Caki2 (cell line): ENCODE measurements around the gene MAP1B. TPM values are rescaled to one million over a fixed set of nuclear protein-coding genes. Genes with fewer than 3 reads are reported as not detected.
A peak's percentile ranks its signal among the peaks of the same experiment; 100 is the strongest.

ENCODE experiments used
- DNase-seq: peaks from one replicate; pipeline ENCODE4 v3.0.0-alpha.2; 2015; ENCODE audit warnings: low read depth
- in situ Hi-C: cut with HindIII; loops from 2 replicates; pipeline ENCODE4 v1.10.0; 2016; ENCODE audit warnings: low sequenced_read_pairs, low pct_unique_long_range_greater_than_20kb, mixed read lengths
- total RNA-seq: library from RNA; depleted of rRNA; stranded (reverse); fragments of >200 nt; shearing (Covaris generic); gene quantifications from 2 replicates; pipeline ENCODE4 v1.2.3, GENCODE V29; 2014; ENCODE audit warnings: low replicate concordance

MAP1B gene
- total RNA-seq, 1 experiment from 2014 or later: 80.1 TPM

DNA sequence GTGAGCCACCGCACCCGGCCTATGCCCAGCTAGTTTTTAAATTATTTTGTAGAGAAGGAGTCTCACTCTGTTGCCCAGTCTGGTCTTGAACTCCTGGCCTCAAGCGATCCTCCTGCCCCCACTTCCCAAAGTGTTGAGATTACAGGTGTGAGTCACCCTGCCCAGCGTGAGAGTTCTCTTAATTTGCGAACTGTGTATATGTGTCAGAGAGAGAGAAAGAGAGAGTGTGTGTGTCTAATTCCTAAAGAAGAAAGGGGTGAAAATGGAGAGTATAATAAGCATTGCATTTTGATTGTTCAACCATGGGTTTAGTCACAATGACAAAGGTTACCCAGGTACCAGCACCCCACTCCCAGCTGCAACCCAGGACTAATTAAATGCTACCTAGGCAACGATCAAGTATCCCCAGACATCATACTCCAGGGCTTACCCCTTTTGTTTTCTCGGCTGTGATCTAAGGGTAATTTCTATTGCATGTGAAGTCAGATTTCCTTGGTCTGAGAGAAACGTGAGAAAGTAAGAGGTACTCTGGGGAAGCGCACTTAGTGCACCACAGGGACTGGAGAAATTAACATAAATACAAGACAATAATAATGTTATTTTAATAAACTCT is 16.6 kb downstream of the MAP1B start:
- DNase-seq: no peak
- in situ Hi-C loops: no loop called here

DNA sequence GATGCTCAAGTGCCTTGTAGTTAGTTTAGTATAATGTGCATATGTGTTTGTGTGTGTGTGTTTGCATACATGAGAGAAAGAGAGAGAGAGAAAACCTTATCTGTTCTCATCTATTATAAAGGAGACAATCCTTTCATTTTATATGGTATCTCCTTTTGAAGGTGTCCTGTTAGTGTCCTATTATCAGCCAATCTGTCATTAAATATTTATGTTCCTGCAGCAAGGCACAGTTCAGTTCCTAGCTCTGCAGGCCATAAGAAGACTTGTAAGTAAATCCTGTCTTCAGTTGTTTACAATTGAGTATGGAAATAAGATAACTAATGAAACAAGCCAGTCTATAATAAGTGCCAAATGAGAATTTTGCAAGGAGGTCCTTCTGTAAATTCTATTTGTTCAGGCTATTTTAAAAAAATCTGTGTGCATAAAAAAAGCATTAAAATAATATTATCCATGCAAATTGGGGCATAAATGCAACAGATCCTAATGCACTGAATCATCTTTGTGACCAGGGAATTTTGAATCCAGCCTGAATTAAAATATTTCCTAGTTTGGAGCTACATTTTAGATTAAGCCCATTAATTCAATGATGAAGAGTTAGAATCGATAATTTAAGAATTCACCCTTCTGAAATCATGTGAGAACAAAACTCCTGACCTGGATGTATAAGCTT is 18.1 kb downstream of the MAP1B start:
- in situ Hi-C loops: no loop called here
- no peak for DNase-seq

DNA sequence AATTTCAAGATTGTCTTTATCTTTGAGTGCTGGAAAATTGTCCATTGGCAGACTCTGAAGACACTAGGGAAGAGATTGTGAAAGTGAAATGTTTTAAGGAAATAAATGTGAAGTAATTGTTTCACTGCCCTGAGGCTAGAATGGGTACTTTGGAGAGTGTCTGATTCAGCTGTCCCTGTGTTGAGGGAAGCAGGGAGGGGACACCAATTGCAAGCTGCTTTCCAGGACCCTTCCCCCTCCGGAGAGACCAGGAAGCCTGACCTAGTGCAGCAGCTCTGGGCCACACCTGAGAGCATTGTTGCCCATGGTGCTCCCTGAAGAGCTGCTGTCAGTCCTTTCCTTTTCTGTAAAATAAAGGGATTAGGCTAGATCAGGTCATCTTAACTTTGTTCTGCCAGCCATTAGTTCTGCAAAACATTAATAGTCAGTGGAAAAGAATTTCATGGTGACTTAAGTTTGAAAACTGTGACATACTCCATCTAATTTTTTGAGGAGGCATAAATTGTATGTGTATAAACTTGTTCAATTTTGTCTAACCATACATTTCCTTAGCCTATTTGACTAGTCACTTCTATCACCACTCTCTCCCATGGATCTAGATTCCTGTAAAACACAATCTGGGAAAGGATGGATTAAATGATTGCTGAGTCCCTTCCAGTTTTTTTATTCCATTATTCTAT is 18.8 kb downstream of the MAP1B start:
- in situ Hi-C loops: no loop called here
- DNase-seq: peak; percentile 37

DNA sequence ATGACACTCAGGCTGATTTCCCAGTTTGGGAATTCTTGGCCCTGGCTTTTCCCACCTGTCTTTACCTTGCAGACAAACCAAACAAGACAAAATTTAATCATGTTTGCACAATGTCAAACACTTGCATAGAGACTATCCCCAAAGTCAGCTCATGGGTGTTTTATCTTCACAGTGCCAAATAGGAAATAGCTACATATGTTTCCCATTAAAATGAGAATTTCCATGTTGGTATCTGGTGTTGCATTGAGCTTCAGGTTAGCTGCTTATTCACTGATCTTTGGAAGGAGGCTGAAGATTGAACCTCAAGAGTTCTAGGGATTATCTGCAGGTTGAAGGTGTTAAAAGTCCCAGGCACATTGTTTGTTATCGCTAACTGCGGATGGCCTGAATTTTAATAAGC is 19.5 kb downstream of the MAP1B start:
- in situ Hi-C loops: no loop called here
- DNase-seq: no peak

DNA sequence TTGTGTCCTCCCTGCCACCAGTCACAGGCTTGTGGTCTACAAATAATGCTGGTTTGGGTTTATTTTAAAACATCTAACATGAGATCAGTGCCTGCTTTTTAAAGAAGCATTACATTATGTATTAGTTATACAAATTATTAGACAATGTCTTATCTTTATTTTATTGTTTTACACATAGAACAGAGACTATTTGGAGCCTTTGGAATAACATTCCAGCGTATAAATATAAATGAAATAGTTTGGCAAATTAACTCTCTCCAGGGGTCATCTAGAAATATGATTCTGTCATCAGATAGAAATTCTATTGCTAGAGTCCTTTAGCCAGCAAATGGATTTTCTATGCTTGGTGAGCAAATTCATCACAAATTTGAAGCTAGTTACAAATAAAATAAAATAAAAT is 22.4 kb downstream of the MAP1B start:
- no peak for DNase-seq
- in situ Hi-C loops: no loop called here

DNA sequence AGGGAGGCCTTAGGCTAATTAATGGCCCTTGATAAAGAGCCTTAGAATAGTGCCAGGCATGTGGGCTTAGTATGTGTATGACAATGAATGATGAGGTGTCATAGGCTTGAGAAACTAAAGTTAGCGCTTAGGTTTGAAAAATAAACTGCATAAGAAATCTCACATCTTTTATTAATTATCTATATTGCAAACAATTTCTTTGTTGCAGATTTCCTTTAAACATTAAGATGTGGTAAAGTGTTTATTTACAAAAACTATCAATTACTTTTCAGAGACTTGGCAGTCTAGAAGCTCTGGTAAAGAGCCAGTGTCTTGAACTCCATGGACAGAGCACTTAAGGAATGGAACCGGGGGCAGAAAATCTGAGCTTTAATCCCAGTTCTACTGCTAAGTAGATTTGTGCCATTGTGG is 23.1 kb downstream of the MAP1B start:
- DNase-seq: no peak
- in situ Hi-C loops: no loop called here

GRCh38 chr5:72133212-72133990 is 26.1 kb downstream of the MAP1B start:
- peak; percentile 39 for DNase-seq
- in situ Hi-C loops: no loop called here

GRCh38 chr5:72134226-72134899 is 27.1 kb downstream of the MAP1B start:
- DNase-seq: no peak
- in situ Hi-C loops: no loop called here

GRCh38 chr5:72137826-72138409 is 30.6 kb downstream of the MAP1B start:
- in situ Hi-C loops: no loop called here
- DNase-seq: no peak

DNA sequence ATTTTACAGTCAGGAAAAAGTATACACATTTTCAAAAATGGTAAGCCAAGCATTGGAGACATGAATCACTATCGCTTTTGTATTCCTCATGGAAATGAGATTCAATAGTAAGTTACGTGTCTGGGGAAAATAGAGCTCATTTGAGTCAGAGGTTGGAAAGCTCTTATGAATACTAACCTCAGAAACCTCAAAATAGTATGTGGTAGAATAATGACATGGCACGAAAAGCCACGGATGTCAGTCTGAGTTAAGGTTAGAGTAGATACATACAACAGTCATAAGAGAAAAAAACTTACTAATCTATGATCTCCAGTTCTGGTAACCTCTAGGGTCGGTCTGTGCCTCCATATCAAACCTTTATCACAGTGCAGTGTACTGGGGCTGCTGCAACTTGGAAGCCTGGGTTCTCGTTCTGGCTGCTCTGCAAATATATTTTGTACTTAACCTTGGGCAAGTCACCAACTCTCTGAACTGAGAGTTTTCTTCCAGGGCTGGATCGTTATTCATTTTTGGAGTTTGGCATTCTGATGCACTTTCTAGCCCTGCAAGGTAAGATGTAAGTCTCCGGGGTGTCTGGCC is 31.8 kb downstream of the MAP1B start:
- in situ Hi-C loops: no loop called here
- DNase-seq: peak; percentile 36

GRCh38 chr5:72140711-72141110 is 33.4 kb downstream of the MAP1B start:
- DNase-seq: no peak
- in situ Hi-C loops: no loop called here

DNA sequence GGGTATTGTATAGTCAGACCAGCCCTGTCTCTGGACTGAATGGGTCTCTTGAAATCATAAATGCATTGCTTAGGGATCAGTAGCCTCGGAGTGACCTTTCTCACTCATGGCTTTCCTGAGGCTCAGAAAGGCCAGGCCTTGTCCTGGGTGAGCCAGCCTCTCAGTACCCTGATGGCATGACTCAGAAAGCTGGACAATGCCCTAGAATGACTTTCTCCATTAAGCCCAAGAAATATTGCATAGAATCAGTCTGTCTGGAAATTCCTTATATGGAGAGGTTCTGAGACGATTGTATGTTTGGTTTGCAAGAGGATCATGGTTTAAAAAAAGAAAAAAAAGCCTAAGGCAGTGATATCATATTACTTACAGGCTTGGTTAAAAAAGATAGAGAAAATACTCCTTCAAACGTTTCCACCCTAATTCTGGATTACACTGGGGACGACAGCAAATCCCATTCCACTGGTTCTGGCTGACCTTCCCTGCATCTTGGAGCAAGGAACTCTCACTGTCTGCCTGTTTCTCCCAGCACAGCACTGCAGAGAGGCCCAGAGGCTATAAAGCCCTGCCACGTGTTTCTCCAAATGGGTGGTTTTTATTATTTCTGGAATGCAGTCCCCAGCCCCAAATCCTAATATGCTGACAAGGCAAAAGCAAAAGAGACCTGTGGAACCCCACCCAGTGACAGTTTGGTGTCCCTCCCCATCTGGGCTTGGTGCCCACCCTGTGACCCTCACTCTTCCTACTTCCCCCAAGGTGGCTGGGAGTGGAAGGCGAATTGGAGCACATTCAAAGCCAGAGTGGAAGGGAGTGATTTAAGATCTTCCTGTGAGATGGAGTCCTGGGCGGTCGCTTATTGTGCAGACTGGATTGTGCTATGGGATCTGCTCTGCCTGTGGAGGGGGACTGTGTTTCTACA is 34.4 kb downstream of the MAP1B start:
- in situ Hi-C loops: no loop called here
- peak; percentile 85 for DNase-seq

- DNase-seq: no peak
- in situ Hi-C loops: no loop called here
Measured at GRCh38 chr5:72144762-72145161, 37.5 kb downstream of the MAP1B start.

DNA sequence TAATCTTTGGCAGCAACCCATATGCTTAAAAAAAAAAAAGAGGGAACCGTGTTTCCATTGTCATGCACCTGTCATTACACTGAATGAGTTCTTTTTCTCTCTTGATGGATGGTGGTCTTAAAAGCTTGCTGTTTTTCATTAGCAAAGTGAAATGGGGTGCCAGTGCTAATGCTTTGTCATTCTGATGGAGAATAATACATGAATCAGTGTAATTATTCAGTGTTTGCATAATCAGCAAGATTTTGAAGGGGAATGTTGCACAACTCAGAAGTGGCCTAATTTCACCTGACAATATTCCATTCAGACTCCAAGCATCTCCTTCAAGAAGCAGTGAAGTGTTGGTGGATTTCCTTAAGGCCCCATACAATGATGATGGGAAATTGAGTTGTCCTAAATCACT is 38.1 kb downstream of the MAP1B start:
- in situ Hi-C loops: no loop called here
- no peak for DNase-seq

DNA sequence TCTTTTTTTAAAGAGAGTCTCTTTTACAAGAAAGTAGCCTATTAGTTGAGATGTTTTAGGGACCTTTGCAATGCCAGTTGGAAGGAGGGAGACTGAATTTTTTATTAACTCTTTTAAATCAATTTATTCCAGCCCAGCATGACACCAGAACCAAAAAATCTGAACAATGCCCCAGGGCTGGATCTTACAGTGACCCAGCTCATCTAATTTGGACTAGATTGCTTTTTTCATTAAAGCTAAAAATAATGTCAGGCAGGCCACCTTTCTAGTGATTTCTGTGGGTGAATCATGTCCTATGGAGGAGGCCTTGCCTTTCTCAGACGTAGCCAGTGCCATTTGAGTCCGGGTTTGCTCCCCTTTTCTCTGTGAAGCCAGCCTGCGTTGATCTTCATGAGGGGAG is 38.8 kb downstream of the MAP1B start:
- no peak for DNase-seq
- in situ Hi-C loops: no loop called here

GRCh38 chr5:72147569-72147968 is 40.3 kb downstream of the MAP1B start:
- no peak for DNase-seq
- in situ Hi-C loops: no loop called here

- in situ Hi-C loops: no loop called here
- no peak for DNase-seq
Measured at GRCh38 chr5:72149742-72150141, 42.5 kb downstream of the MAP1B start.
